Ishikawa (cell line): ENCODE measurements around the gene SPATA7.

Experiments
- CEBPB ChIP-seq: IDR thresholded peaks from 2 replicates; pipeline ENCODE4 v1.6.1; 2012
- CREB1 ChIP-seq: IDR thresholded peaks from 2 replicates; pipeline ENCODE4 v1.6.1; 2012; ENCODE audit warnings: low read depth
- EGR1 ChIP-seq: IDR thresholded peaks from 2 replicates; pipeline ENCODE4 v1.6.1; 2012
- EP300 ChIP-seq: IDR thresholded peaks from 2 replicates; pipeline ENCODE4 v1.6.1; 2012; ENCODE audit warnings: borderline replicate concordance
- FOXM1 ChIP-seq: IDR thresholded peaks from 2 replicates; pipeline ENCODE4 v1.6.1; 2012; ENCODE audit warnings: low read depth, borderline replicate concordance
- MAX ChIP-seq: IDR thresholded peaks from 2 replicates; pipeline ENCODE4 v1.6.1; 2012
- NFIC ChIP-seq: IDR thresholded peaks from 2 replicates; pipeline ENCODE4 v1.6.1; 2012
- RAD21 ChIP-seq: IDR thresholded peaks from 2 replicates; pipeline ENCODE4 v1.6.1; 2012; ENCODE audit warnings: low read depth
- REST ChIP-seq: IDR thresholded peaks from 2 replicates; pipeline ENCODE4 v1.6.1; 2012; ENCODE audit warnings: low read depth, mild to moderate bottlenecking
- TAF1 ChIP-seq: IDR thresholded peaks from 2 replicates; pipeline ENCODE4 v1.6.1; 2012; ENCODE audit warnings: low read depth, mild to moderate bottlenecking
- TCF12 ChIP-seq: IDR thresholded peaks from 2 replicates; pipeline ENCODE4 v1.6.1; 2012; ENCODE audit warnings: low read depth
- TEAD4 ChIP-seq: IDR thresholded peaks from 2 replicates; pipeline ENCODE4 v1.6.1; 2012
- USF1 ChIP-seq: IDR thresholded peaks from 2 replicates; pipeline ENCODE4 v1.6.1; 2012
- YY1 ChIP-seq: IDR thresholded peaks from 2 replicates; pipeline ENCODE4 v1.6.1; 2012; ENCODE audit warnings: low read depth
- ZBTB7A ChIP-seq: IDR thresholded peaks from 2 replicates; pipeline ENCODE4 v1.6.1; 2012; ENCODE audit warnings: low read depth

SPATA7 gene

GRCh38 chr14:88385212-88386101, at the start of gene SPATA7:
Gene SPATA7, plus strand, starts transcription at chr14:88385657. Its CDS starts 162 bp downstream, at chr14:88385819.
- TF ChIP-seq MAX (no peak), CREB1 (peak; percentile 82), CEBPB (no peak), USF1 (no peak), ZBTB7A (peak; percentile 90; the same call in 1 of the 2 replicates), TAF1 (peak; percentile 41; the same call in 1 of the 2 replicates), TCF12 (peak; percentile 29; the same call in 1 of the 2 replicates)

- no peak for TF ChIP-seq ZBTB7A
- no peak for TF ChIP-seq USF1
- TF ChIP-seq RAD21: no peak
- no peak for TF ChIP-seq YY1
- no peak for TF ChIP-seq EGR1
- TF ChIP-seq FOXM1: no peak
- TF ChIP-seq REST: no peak
- no peak for TF ChIP-seq TAF1
- TF ChIP-seq EP300: no peak
- TF ChIP-seq TCF12: no peak
- no peak for TF ChIP-seq CEBPB
- no peak for TF ChIP-seq CREB1
- no peak for TF ChIP-seq NFIC
- no peak for TF ChIP-seq MAX
- no peak for TF ChIP-seq TEAD4
Observed at GRCh38 chr14:88340357-88340756, 45.1 kb upstream of the SPATA7 start.

GRCh38 chr14:88342980-88343379, 42.5 kb upstream of the SPATA7 start:
- TF ChIP-seq RAD21 (no peak), TCF12 (no peak), EGR1 (no peak), REST (no peak)

- TF ChIP-seq CEBPB (no peak), EP300 (no peak), TEAD4 (no peak), YY1 (no peak), TCF12 (no peak), CREB1 (no peak), NFIC (no peak), MAX (no peak), USF1 (no peak), REST (no peak), RAD21 (no peak), TAF1 (no peak), ZBTB7A (no peak), EGR1 (no peak)
Observed at GRCh38 chr14:88346048-88346639, 39.3 kb upstream of the SPATA7 start.
